GM12892 (cell line): Measurements from ENCODE around the gene STRADB.

Experiments used
- POLR2A ChIP-seq: IDR thresholded peaks from 2 replicates; pipeline ENCODE4 v1.6.1; 2011; ENCODE audit warnings: low read depth, low read length, control low read depth
- POLR2AphosphoS5 ChIP-seq: IDR thresholded peaks from 2 replicates; pipeline ENCODE4 v1.6.1; 2011; ENCODE audit warnings: low read depth, low read length, control low read depth
- TAF1 ChIP-seq: IDR thresholded peaks from 2 replicates; pipeline ENCODE4 v1.6.1; 2011; ENCODE audit warnings: low read depth, mild to moderate bottlenecking, control low read depth, low read length, borderline replicate concordance

DNA sequence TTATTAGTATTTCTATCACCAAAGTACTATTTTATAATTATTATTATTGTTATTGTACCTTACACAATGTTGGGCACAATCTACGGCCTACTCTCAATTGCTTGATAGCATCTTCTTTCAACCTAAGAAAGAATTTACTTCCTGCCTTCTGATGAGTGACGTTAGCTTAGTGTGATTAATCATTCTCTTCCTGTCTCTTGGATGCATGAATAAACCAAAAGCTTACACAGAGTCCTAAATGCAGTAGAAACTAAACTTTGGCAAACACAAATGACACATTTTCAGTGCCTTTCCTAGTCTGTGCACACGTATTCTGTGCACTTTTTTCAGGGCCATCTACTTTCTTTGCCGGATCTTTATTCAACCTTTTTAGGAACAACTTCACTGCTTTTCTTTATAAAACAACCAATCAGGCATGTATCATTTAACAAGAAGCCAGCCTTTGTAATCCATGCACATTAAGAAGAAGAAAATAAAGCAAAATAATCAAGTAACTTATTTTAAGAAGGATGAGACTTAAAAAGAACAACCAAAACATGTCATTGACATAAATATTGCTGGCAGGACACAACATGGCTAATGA, 19.4 kb upstream of the STRADB start:
- no peak for TF ChIP-seq POLR2A
- no peak for TF ChIP-seq POLR2AphosphoS5
- no peak for TF ChIP-seq TAF1
